Ramos (cell line): ENCODE data around the gene COL27A1.

Experiments used
- in situ Hi-C: fragments of 300-500 bp; cut with MboI; formaldehyde crosslinking; loops from one replicate; pipeline ENCODE4 v1.14.3; 2022; ENCODE audit warnings: low sequenced_read_pairs; ENCODE audit not compliant: unreplicated experiment

The COL27A1 gene

GRCh38 chr9:114289571-114290481 lies 134.5 kb downstream of the COL27A1 start:
- in situ Hi-C loops = loop anchor here (25.0 kb wide), 1 partner anchor 178 kb away; no protein-coding TSS in a partner anchor

- in situ Hi-C loops = loop anchor here (25.0 kb wide), 1 partner anchor 178 kb away; no protein-coding TSS in a partner anchor
Measured at GRCh38 chr9:114290561-114290986, 135.2 kb downstream of the COL27A1 start.

DNA sequence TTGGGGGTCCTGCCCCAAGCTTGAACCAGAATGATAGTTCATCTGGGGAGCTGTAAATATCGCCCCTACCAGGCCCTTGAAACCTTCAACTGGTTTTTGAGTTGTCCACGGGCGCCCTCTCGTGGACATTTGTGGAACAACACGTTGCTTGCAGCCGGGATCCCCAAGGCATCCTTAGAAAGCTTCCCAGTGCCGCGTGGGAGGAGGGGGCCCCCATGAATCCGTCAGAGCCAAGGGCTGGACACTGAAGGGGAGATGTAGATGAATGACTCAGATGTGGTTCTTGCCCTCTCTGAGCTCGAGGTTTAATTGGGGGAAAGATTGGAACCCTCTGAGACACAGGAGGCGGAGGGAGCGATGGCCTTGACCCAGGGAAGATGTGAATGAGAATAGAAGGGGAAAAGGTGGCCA lies 135.7 kb downstream of the COL27A1 start:
- in situ Hi-C loops = loop anchor here (25.0 kb wide), 1 partner anchor 179 kb away; no protein-coding TSS in a partner anchor

DNA sequence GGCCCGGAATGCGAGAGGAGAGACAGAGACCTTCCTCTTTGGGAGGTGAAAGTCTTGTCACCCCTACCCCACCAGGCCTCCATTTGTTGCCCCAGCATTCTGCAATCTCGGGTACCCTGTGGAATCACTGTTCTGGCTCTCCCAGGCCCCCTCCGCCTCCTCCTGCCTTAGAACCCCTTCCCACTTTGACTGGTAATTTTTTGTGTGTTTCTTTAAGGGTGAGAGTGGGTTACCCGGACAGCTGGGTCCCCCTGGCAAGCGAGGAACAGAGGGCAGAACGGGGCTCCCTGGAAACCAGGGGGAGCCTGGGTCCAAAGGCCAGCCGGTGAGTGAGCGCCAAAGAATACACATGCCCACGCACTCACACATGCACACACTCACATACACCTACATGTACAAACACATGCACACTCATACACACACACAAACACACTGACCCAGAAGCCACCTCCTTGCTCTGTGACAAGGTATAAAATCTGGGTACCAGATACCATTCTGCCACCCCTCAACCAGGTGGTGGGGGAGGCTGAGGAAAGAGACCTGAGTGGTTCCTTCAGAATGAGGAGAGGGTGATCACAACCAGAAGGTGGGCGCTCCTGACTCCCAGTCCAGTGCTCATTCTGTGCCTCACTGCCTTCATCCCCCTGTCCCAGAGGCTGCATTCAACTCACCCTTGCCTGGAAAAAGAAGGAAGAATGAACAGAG lies 136.7 kb downstream of the COL27A1 start:
- in situ Hi-C loops = loop anchor here (25.0 kb wide), 1 partner anchor 180 kb away; no protein-coding TSS in a partner anchor

GRCh38 chr9:114294664-114295063 lies 139.3 kb downstream of the COL27A1 start:
- in situ Hi-C loops = loop anchor here (25.0 kb wide), 1 partner anchor 182 kb away; no protein-coding TSS in a partner anchor

- in situ Hi-C loops = loop anchor here (25.0 kb wide), 1 partner anchor 184 kb away; no protein-coding TSS in a partner anchor
Measured at GRCh38 chr9:114296338-114296737, 141.0 kb downstream of the COL27A1 start.

- in situ Hi-C loops = loop anchor here (25.0 kb wide), 1 partner anchor 187 kb away; no protein-coding TSS in a partner anchor
Measured at GRCh38 chr9:114299286-114300152, 144.2 kb downstream of the COL27A1 start.

DNA sequence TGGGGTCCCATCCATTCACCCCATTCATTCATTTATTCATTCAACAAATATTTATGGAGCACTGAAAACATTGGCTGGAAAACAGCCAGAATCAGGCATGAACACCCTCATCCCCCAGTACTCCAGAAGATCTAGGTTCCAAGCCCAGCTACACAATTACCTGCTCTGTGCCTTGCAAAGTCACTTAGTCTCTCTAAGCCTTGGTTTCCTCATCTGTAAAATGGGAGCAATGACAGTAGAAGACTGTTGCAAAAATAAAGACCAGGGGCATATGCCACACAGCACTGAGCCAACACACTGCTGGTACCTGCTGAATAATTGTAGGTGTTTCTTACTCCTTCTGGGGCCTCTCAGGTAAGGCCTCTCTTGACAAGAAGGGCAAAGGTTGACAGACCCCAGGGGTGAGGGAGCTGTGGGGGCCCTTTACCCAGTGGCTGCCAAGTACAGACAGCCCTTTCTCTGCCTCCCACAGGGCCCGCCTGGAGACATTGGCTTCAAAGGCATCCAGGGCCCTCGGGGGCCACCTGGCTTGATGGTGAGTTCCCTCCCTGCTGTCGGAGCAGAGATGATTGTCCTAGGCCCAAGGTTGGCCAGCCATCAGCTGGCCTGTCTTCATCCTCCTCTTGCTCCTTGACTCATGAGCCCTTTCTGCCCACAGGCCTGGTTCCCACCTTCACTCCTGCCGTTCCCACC lies 145.0 kb downstream of the COL27A1 start:
- in situ Hi-C loops = no loop called here

DNA sequence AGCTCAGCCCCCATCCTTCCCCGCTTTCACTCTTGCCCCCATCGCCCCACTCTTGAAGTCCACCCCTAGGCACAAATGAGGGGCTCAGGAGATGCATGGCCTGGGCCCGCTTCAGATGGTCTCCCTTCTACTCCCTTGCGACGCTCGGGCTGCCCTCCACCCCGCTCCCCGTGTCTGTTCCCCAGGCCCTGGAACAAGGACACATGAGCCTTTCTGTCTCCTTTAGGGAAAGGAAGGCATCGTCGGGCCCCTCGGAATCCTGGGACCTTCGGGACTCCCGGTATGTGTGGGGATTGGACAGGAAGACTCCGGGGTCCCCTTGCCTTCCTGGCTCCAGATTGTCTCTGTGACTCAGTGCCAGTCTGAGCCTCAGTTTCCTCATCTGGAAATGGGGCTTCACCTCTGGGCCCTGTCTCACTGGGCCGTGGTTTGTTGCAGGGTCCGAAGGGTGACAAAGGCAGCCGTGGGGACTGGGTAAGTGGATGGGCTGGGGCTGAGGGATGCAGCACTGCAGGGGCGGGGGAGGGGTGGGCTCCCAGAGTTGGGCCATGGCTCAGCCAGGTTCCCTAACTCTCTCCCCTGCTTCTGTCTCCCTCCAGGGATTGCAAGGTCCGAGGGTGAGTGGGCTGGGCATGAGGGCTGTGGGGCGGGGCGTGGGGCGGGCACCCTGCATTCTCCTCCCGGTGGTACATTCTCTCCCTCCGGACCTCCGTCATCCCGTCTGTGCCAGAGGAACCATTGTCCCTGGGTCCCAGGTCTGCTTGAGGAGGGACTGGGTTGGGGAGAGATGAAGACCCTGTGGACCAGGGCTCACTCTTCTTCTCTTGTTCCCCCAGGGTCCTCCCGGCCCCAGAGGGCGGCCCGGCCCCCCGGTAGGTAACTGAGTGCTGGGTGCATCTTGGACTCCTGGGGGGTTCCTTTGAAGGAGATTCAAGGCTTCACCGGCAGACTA lies 145.8 kb downstream of the COL27A1 start:
- in situ Hi-C loops = no loop called here

DNA sequence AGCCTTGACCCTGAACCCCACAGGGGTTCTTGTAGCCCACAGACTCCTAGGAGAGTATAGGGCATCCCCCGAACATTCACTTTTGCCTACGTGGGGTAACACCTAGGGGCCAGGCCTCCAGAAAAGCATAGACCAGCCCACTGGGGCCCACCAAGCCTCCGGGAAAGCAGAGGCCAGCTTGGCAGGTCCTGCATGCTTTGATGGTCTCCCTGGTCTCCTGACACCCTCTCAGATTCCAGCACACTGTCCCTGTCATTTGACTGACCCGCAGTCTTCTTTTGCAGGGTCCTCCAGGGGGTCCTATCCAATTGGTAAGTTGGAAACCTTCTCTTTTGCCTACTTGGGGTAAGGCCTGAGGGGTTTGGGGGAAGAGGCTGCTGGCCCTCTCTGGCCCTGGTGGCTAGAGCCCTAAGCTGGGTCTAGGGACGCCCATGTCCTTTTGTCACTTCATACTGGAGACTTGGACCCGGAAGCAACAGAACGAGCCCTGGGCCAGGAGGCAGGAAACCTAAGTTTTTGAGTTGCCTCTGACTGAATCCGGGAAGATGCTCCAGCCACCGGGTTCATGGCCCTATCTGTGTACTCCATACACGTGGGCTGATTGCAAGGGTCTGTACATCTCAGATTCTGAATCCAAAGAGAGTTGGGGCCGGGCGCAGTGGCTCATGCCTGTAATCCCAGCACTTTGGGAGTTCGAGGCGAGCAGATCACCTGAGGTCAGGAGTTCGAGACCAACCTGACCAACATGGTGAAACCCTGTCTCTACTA lies 146.6 kb downstream of the COL27A1 start:
- in situ Hi-C loops = no loop called here

DNA sequence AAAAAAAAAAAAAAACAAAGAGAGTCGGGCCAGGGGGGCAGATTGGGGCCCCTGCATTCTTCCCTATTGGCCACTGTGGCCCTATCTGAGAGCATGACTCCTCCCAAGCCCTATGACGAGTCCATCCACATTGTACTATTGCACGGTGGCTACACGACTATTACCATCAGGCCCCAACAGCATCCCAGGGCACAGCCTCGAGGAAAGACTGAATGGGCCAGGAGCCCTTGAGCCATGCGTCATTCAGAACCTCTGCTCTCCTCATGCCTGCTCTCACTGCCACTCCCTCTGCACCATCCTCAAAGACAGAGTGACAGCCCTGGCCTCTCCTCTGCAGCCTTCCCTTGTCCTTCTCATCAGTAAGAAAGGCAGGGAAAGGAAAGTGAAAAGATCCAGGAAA lies 147.4 kb downstream of the COL27A1 start:
- in situ Hi-C loops = no loop called here

- in situ Hi-C loops = no loop called here
Measured at GRCh38 chr9:114303571-114303970, 148.2 kb downstream of the COL27A1 start.

DNA sequence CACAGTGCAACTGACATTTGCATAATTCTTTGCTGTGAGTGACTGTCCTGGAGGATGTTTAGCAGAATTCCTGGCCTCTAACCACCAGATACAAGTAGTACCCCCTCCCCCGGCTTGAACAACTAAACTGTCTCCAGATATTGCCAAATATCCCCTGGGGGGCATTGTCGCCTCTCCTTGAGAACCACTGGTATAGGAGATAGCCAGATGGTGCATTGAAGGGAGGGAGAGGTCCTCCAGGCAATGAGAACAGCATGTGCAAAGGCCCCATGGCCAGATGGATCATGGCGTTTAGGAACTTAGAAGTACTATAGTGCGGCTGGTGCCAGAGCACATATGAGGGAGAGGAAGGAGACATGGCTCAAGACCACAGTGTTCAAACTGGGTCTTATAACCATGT lies 148.6 kb downstream of the COL27A1 start:
- in situ Hi-C loops = no loop called here

GRCh38 chr9:114304416-114305188 lies 149.3 kb downstream of the COL27A1 start:
- in situ Hi-C loops = no loop called here

GRCh38 chr9:114307899-114308267 lies 152.5 kb downstream of the COL27A1 start:
- in situ Hi-C loops = no loop called here

GRCh38 chr9:114308361-114308950 lies 153.1 kb downstream of the COL27A1 start:
- in situ Hi-C loops = no loop called here
